GM12878 (cell line): Measurements from ENCODE around the gene SPAG16. TPM values are rescaled to one million over a fixed set of nuclear protein-coding genes. Genes with fewer than 3 reads are reported as not detected.

Experiments
- ATAC-seq: fragments of 200-7000 bp; cut with Tn5 transposase; 3 replicates; pipeline ENCODE4 v1.9.1; 2020; ENCODE audit warnings: mild to moderate bottlenecking, moderate library complexity
- BruUV-seq: library from RNA; stranded (reverse); fragments of 400-500 nt; replicated peaks from 2 replicates; lab custom pipeline; 2021; lab: Mats Ljungman, UMichigan
- CTCF ChIA-PET: fragments of 300-600 bp; sonication (Branson Sonifier 250); formaldehyde crosslinking; extraction: SDS; loops from one replicate; lab custom pipeline; 2021; ENCODE audit warnings: inconsistent platforms; lab: Yijun Ruan, JAX
- POLR2A ChIA-PET: fragments of 350-600 bp; formaldehyde crosslinking; extraction: SDS; loops from one replicate; lab custom pipeline; 2021; ENCODE audit warnings: inconsistent platforms; lab: Charles Lee
- RAD21 ChIA-PET: fragments of 300-600 bp; sonication (Branson Sonifier 250); formaldehyde crosslinking; loops from one replicate; lab custom pipeline; 2023; ENCODE audit warnings: antibody characterized with exemption; ENCODE audit not compliant: unreplicated experiment; lab: Charles Lee
- SMC1A ChIA-PET: fragments of 300-600 bp; sonication (Branson Sonifier 250); formaldehyde crosslinking; loops from one replicate; lab custom pipeline; 2023; ENCODE audit not compliant: unreplicated experiment, uncharacterized antibody; lab: Charles Lee
- DNase-seq: peaks from one replicate; pipeline ENCODE4 v3.0.0-alpha.2; 2011; ENCODE audit warnings: low read depth, low spot score
- FAIRE-seq: peaks from 3 replicates; lab custom pipeline; 2011; peaks lifted over from hg19 to GRCh38; lab: Jason Lieb, UNC
- H2AFZ ChIP-seq: 2 replicates; pipeline ENCODE4 v1.6.0; 2011; ENCODE audit warnings: low read depth, low read length, control low read depth; ENCODE audit not compliant: control insufficient read depth
- H3K27ac ChIP-seq: 2 replicates; pipeline ENCODE4 v1.5.1; 2011; ENCODE audit warnings: control low read depth; ENCODE audit not compliant: control insufficient read depth, insufficient read depth
- H3K27me3 ChIP-seq, 2 experiments: replicated peaks in 1 of 2; 2 replicates each; pipeline versions ENCODE4 v1.6.0 to v1.6.1; 2011; ENCODE audit warnings: low read length in 1 of 2; ENCODE audit not compliant: control insufficient read depth in 2 of 2, insufficient read depth in 2 of 2
- H3K36me3 ChIP-seq, 2 experiments: 2 replicates each; pipeline ENCODE4 v1.5.1; 2011; ENCODE audit warnings: low read length in 1 of 2; ENCODE audit not compliant: control insufficient read depth in 2 of 2, insufficient read depth in 2 of 2
- H3K4me1 ChIP-seq: 2 replicates; pipeline ENCODE4 v1.6.1; 2011; ENCODE audit warnings: mild to moderate bottlenecking, low read length, moderate library complexity, mixed read lengths; ENCODE audit not compliant: control insufficient read depth, insufficient read depth
- H3K4me2 ChIP-seq: 2 replicates; pipeline ENCODE4 v1.6.0; 2011; ENCODE audit warnings: control low read depth; ENCODE audit not compliant: control insufficient read depth, insufficient read depth
- H3K4me3 ChIP-seq: fragments of 200-600 bp; sonication (generic); 2 replicates; pipeline ENCODE4 v1.5.1; 2016
- H3K79me2 ChIP-seq: 2 replicates; pipeline ENCODE4 v1.6.0; 2011; ENCODE audit warnings: low read length; ENCODE audit not compliant: control insufficient read depth, insufficient read depth
- H3K9ac ChIP-seq: 2 replicates; pipeline ENCODE4 v1.8.0; 2011; ENCODE audit warnings: low read length, control low read depth, mixed read lengths; ENCODE audit not compliant: control insufficient read depth, insufficient read depth
- H3K9me3 ChIP-seq: replicated peaks from 3 replicates; pipeline ENCODE4 v1.5.1; 2011; ENCODE audit warnings: mild to moderate bottlenecking, low read length; ENCODE audit not compliant: control insufficient read depth, insufficient read depth
- H4K20me1 ChIP-seq: 2 replicates; pipeline ENCODE4 v1.6.0; 2011; ENCODE audit not compliant: control insufficient read depth, insufficient read depth
- ASH2L ChIP-seq: fragments of 300-600, 200-600 bp; sonication (generic); IDR thresholded peaks from 2 replicates; pipeline ENCODE4 v1.6.1; 2017; ENCODE audit warnings: low read depth, mild to moderate bottlenecking, borderline replicate concordance
- BMI1 ChIP-seq: fragments of 450-650 bp; IDR thresholded peaks from 2 replicates; pipeline ENCODE4 v1.6.1; 2016; ENCODE audit warnings: mild to moderate bottlenecking, moderate library complexity, borderline replicate concordance
- CHD2 ChIP-seq: IDR thresholded peaks from 2 replicates; pipeline ENCODE4 v1.6.1; 2011; ENCODE audit warnings: low read depth, low read length, improper control_type of control experiment, borderline replicate concordance
- CREB1 ChIP-seq: IDR thresholded peaks from 2 replicates; pipeline ENCODE4 v1.6.1; 2012; ENCODE audit warnings: low read depth, mild to moderate bottlenecking, inconsistent platforms
- ESRRA ChIP-seq: IDR thresholded peaks from 2 replicates; pipeline ENCODE4 v1.6.1; 2012; ENCODE audit warnings: mild to moderate bottlenecking, low read length, improper control_type of control experiment
- HDAC6 ChIP-seq: fragments of 200-600 bp; sonication (generic); IDR thresholded peaks from one replicate; pipeline ENCODE4 v1.8.0; 2017; ENCODE audit warnings: antibody characterized with exemption; ENCODE audit not compliant: unreplicated experiment
- NFIC ChIP-seq: IDR thresholded peaks from 2 replicates; pipeline ENCODE4 v1.6.1; 2012; ENCODE audit warnings: low read depth, mild to moderate bottlenecking, inconsistent platforms, low read length, moderate library complexity
- NFYA ChIP-seq: IDR thresholded peaks from 2 replicates; pipeline ENCODE4 v1.6.1; 2011; ENCODE audit warnings: low read depth, mild to moderate bottlenecking, low read length, improper control_type of control experiment, borderline replicate concordance
- NR2C1 ChIP-seq: fragments of 450-650 bp; IDR thresholded peaks from 2 replicates; pipeline ENCODE4 v1.6.1; 2017; ENCODE audit warnings: antibody characterized with exemption, mild to moderate bottlenecking, moderate library complexity
- TARDBP ChIP-seq: IDR thresholded peaks from 2 replicates; pipeline ENCODE4 v1.6.1; 2016; ENCODE audit warnings: borderline replicate concordance
- WRNIP1 ChIP-seq: IDR thresholded peaks from 2 replicates; pipeline ENCODE4 v1.6.1; 2011; ENCODE audit warnings: low read depth, low read length, improper control_type of control experiment, borderline replicate concordance
- ZNF622 ChIP-seq: fragments of 450-650 bp; IDR thresholded peaks from 2 replicates; pipeline ENCODE4 v1.6.1; 2017; ENCODE audit warnings: mild to moderate bottlenecking, inconsistent platforms
- WGBS: methylation state at CpG from one replicate; pipeline ENCODE4 v1.1.6; 2016; ENCODE audit warnings: low lambda C conversion rate; ENCODE audit not compliant: insufficient replicate concordance, insufficient coverage; ENCODE audit errors: missing lambda C conversion rate; 5-methylcytosine and 5-hydroxymethylcytosine counted together
- in situ Hi-C: fragments of 300-500 bp; cut with MboI; formaldehyde crosslinking; loops from 9 replicates; pipeline ENCODE4 v1.14.3; 2018; ENCODE audit warnings: mixed read lengths
- intact Hi-C: fragments of 100-400 bp; cut with micrococcal nuclease; formaldehyde crosslinking; loops from one replicate; pipeline ENCODE4 v1.14.2; 2022; ENCODE audit not compliant: unreplicated experiment
- polyA plus RNA-seq, 11 experiments: library from polyadenylated mRNA; depleted of rRNA in 4 of 11; unstranded in 6 of 11; stranded (reverse) in 5 of 11; fragments of >200 nt; fragmentation: Nextera tagmentation in 4 of 11; fragmentation: Illumina TruSeq in 1 of 11; extraction: Ambion mirVana in 4 of 11; extraction: Trizol in 1 of 11; gene quantifications; 1 replicate in 1 of 11; 2 replicates in 10 of 11; pipeline versions ENCODE4 v1.2.1 to v1.2.3, GENCODE V29; 2011 to 2016; ENCODE audit warnings: inconsistent platforms in 2 of 11, missing spikeins in 2 of 11, low read depth in 1 of 11
- total RNA-seq, 4 experiments: library from RNA; depleted of rRNA in 3 of 4; stranded (reverse); fragments of >200 nt in 3 of 4; fragmentation: Illumina TruSeq in 1 of 4; extraction: Trizol in 1 of 4; gene quantifications; 2 replicates each; pipeline versions ENCODE4 v1.2.1 to v1.2.3, GENCODE V29; 2013 to 2021
- TF ChIP-seq, protein P1 (sequence below): fragments of 450-650 bp; IDR thresholded peaks from 2 replicates; pipeline ENCODE4 v1.6.1; 2017; ENCODE audit warnings: low read depth, mild to moderate bottlenecking, moderate library complexity
- TF ChIP-seq, protein P2 (sequence below): fragments of 450-650 bp; IDR thresholded peaks from 2 replicates; pipeline ENCODE4 v1.6.1; 2017; ENCODE audit warnings: mild to moderate bottlenecking

Gene SPAG16
- total and polyA plus RNA-seq, 10 of the 15 experiments (the other 5 are each of a cell fraction or from before 2014, with no cell fraction given): 6.0 to 25.0 (median 15.2) TPM

DNA sequence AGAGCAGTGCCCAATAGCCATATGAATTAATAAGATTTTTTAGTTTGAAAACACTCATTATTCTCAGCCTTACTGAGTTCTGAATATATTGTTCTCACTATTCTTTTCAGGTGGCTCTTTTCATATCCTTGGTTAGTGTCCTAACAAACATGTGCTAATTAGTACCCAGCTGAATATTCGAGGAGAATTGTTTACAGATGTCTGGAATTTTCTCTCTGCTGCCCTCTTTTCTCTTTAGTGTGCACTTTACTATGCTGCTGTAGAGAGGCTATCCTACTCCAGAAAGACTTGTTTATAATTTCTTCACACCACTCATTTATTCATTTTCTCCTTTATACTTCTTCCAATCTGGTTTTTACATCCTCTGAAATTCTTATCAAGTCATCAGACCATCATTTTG is 405.3 kb downstream of the SPAG16 start:
- ChIA-PET RAD21 (no interaction called here), CTCF (no interaction called here)
- TF ChIP-seq BMI1: no peak

DNA sequence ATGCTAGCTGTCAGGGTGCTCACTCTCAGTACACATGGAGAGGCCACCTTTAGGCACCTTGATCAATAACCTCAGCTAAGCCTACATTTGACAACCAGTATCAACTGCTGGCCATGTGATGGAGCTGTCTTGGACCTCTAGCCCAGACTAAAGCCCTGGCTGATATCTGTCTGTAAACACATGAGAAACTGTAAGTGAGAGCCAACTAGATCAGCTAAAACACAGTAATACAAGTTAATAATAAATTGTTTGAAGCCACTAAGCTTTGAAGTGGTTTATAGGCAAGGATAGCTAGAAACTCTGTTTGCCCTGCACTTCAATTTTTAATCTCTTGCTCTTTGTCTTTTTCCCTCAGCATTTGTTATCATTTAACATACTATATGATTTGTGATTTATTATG is 407.1 kb downstream of the SPAG16 start:
- no peak for FAIRE-seq
- SMC1A ChIA-PET: interaction anchor here (0.6 to 1.7 kb wide), 6 partner anchors 9 to 191 kb away, joined by 3 to 4 read pairs (median 3); no protein-coding TSS in a partner anchor
- CTCF ChIA-PET: interaction anchor here (1.1 to 1.3 kb wide), 2 partner anchors 9 to 96 kb away, joined by 3 read pairs; no protein-coding TSS in a partner anchor
- POLR2A ChIA-PET: no interaction called here
- H3K9me3 ChIP-seq: no peaks in the 10 kb centered on the region
- in situ Hi-C loops (no loop called here), intact Hi-C loops (no loop called here)
- H3K36me3 ChIP-seq: no peaks in the 10 kb centered on the region
- H3K27ac ChIP-seq: no peak overlapping the region
- H3K27me3 ChIP-seq: no peaks in the 10 kb centered on the region
- H3K4me3 ChIP-seq: no peak overlapping the region
- H2AFZ ChIP-seq: no peak overlapping the region
- no peak for DNase-seq
- H3K4me1 ChIP-seq: no peaks in the 10 kb centered on the region
- no peak overlapping the region for H3K4me2 ChIP-seq
- no peaks in the 10 kb centered on the region for H4K20me1 ChIP-seq
- no TSS peak for BruUV-seq
- RAD21 ChIA-PET: interaction anchor here (1.2 to 1.6 kb wide), 2 partner anchors 62 to 75 kb away, joined by 3 to 4 read pairs; no protein-coding TSS in a partner anchor
- H3K79me2 ChIP-seq: no peaks in the 10 kb centered on the region
- H3K9ac ChIP-seq: no peak overlapping the region
- ATAC-seq: peak; percentile 37
- TF ChIP-seq NFYA (no peak), NR2C1 (no peak), CHD2 (no peak), NFIC (no peak), TARDBP (no peak), WRNIP1 (no peak), ESRRA (no peak), HDAC6 (no peak), CREB1 (no peak), ASH2L (no peak), ZNF622 (no peak)
- TF ChIP-seq, protein P1, sequence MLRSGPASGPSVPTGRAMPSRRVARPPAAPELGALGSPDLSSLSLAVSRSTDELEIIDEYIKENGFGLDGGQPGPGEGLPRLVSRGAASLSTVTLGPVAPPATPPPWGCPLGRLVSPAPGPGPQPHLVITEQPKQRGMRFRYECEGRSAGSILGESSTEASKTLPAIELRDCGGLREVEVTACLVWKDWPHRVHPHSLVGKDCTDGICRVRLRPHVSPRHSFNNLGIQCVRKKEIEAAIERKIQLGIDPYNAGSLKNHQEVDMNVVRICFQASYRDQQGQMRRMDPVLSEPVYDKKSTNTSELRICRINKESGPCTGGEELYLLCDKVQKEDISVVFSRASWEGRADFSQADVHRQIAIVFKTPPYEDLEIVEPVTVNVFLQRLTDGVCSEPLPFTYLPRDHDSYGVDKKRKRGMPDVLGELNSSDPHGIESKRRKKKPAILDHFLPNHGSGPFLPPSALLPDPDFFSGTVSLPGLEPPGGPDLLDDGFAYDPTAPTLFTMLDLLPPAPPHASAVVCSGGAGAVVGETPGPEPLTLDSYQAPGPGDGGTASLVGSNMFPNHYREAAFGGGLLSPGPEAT: no peak
- TF ChIP-seq, protein P2, sequence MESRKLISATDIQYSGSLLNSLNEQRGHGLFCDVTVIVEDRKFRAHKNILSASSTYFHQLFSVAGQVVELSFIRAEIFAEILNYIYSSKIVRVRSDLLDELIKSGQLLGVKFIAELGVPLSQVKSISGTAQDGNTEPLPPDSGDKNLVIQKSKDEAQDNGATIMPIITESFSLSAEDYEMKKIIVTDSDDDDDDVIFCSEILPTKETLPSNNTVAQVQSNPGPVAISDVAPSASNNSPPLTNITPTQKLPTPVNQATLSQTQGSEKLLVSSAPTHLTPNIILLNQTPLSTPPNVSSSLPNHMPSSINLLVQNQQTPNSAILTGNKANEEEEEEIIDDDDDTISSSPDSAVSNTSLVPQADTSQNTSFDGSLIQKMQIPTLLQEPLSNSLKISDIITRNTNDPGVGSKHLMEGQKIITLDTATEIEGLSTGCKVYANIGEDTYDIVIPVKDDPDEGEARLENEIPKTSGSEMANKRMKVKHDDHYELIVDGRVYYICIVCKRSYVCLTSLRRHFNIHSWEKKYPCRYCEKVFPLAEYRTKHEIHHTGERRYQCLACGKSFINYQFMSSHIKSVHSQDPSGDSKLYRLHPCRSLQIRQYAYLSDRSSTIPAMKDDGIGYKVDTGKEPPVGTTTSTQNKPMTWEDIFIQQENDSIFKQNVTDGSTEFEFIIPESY: no peak

More for the DNA sequence above, 405.3 kb downstream of the SPAG16 start:
- Histone ChIP-seq H3K4me1 (no peaks in the 10 kb centered on the region), H3K9ac (no peak overlapping the region), H3K4me3 (no peak overlapping the region), H3K9me3 (no peaks in the 10 kb centered on the region), H3K79me2 (no peaks in the 10 kb centered on the region), H3K4me2 (no peak overlapping the region), H2AFZ (no peak overlapping the region), H3K27ac (no peak overlapping the region), H3K27me3 (no peaks in the 10 kb centered on the region), H3K36me3 (no peaks in the 10 kb centered on the region), H4K20me1 (no peaks in the 10 kb centered on the region)
- 64% methylated on average over 1 of the region's 1 CpG for WGBS
- SMC1A ChIA-PET: no interaction called here
- intact Hi-C loops (no loop called here), in situ Hi-C loops (no loop called here)
- FAIRE-seq (no peak), ATAC-seq (no peak), DNase-seq (no peak)
- no TSS peak for BruUV-seq
- POLR2A ChIA-PET: no interaction called here
